Ishikawa (cell line): Measurements from ENCODE around the gene MACROD2.

Experiments
- CREB1 ChIP-seq: IDR thresholded peaks from 2 replicates; pipeline ENCODE4 v1.6.1; 2012; ENCODE audit warnings: low read depth
- EGR1 ChIP-seq: IDR thresholded peaks from 2 replicates; pipeline ENCODE4 v1.6.1; 2012
- FOXM1 ChIP-seq: IDR thresholded peaks from 2 replicates; pipeline ENCODE4 v1.6.1; 2012; ENCODE audit warnings: low read depth, borderline replicate concordance
- TAF1 ChIP-seq: IDR thresholded peaks from 2 replicates; pipeline ENCODE4 v1.6.1; 2012; ENCODE audit warnings: low read depth, mild to moderate bottlenecking
- YY1 ChIP-seq: IDR thresholded peaks from 2 replicates; pipeline ENCODE4 v1.6.1; 2012; ENCODE audit warnings: low read depth
- ZBTB7A ChIP-seq: IDR thresholded peaks from 2 replicates; pipeline ENCODE4 v1.6.1; 2012; ENCODE audit warnings: low read depth
- TF ChIP-seq, protein P1 (sequence below): IDR thresholded peaks from 2 replicates; pipeline ENCODE4 v1.6.1; 2012; ENCODE audit warnings: low read depth, mild to moderate bottlenecking

DNA sequence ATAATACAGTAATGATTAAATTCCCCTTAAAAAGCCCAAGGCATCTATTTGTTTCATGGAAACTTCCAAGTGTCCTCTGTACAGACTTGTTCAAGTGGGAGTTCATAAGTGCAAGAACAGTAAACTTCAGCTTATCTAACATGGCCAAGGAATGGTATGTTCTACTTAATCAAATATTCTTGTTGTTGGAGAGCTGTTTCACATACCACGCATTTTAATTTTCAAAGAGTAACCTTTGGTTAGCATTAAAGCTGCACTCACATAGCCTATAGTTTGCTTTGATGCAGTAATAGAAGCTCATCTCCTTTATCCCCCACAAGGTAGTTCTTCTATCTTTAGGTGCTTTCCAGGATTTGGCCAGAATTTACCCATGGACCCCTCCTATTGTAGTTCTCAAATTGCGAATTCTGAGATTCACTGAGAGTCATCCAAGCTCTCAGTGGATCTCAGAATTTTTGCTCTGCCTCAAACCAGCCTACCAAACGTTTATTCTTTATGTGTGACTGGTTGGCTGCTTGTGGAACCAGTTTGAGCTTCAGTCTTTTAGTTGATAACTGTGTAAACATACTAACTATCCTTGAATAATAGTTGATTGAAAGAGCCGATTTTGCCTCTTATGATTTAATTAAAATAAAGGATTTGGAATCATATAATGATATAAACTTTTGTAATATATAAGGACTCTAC is 1010.1 kb downstream of the MACROD2 start:
- no peak for TF ChIP-seq CREB1
- TF ChIP-seq, protein P1, sequence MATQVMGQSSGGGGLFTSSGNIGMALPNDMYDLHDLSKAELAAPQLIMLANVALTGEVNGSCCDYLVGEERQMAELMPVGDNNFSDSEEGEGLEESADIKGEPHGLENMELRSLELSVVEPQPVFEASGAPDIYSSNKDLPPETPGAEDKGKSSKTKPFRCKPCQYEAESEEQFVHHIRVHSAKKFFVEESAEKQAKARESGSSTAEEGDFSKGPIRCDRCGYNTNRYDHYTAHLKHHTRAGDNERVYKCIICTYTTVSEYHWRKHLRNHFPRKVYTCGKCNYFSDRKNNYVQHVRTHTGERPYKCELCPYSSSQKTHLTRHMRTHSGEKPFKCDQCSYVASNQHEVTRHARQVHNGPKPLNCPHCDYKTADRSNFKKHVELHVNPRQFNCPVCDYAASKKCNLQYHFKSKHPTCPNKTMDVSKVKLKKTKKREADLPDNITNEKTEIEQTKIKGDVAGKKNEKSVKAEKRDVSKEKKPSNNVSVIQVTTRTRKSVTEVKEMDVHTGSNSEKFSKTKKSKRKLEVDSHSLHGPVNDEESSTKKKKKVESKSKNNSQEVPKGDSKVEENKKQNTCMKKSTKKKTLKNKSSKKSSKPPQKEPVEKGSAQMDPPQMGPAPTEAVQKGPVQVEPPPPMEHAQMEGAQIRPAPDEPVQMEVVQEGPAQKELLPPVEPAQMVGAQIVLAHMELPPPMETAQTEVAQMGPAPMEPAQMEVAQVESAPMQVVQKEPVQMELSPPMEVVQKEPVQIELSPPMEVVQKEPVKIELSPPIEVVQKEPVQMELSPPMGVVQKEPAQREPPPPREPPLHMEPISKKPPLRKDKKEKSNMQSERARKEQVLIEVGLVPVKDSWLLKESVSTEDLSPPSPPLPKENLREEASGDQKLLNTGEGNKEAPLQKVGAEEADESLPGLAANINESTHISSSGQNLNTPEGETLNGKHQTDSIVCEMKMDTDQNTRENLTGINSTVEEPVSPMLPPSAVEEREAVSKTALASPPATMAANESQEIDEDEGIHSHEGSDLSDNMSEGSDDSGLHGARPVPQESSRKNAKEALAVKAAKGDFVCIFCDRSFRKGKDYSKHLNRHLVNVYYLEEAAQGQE = no peak
- TF ChIP-seq EGR1 = no peak
- no peak for TF ChIP-seq YY1
- no peak for TF ChIP-seq TAF1
- TF ChIP-seq ZBTB7A = no peak
- no peak for TF ChIP-seq FOXM1
